Glomerular endothelial cell (primary cell): ENCODE results near the gene UXT. TPM values are rescaled to one million over a fixed set of nuclear protein-coding genes. Genes with fewer than 3 reads are reported as not detected.
"Not testable (repeated sequence)": the region's sequence is repeated elsewhere in the genome, so short reads cannot be mapped to it uniquely, and the experiment has no call there.

Source experiments
- DNase-seq: peaks from one replicate; pipeline ENCODE4 v3.0.0-alpha.2; 2011; ENCODE audit warnings: low read depth, low spot score; ENCODE audit errors: extremely low read depth
- total RNA-seq: library from RNA; depleted of rRNA; stranded (reverse); fragments of >200 nt; gene quantifications from 2 replicates; pipeline ENCODE4 v1.2.3, GENCODE V29; 2015

Gene UXT
- total RNA-seq, 1 donor from 2014 or later: 61.9 TPM

GRCh38 chrX:47619486-47620302 is 39.3 kb downstream of the UXT start, which contains the start of gene SYN1:
SYN1 (minus strand) TSS chrX:47619857; CDS start chrX:47619728, 129 bp downstream.
- no peak for DNase-seq

GRCh38 chrX:47618923-47619485 is 40.0 kb downstream of the UXT start:
- DNase-seq: no peak

- no peak for DNase-seq
Measured at GRCh38 chrX:47614618-47615017, 44.4 kb downstream of the UXT start.

GRCh38 chrX:47613082-47613481 is 45.9 kb downstream of the UXT start:
- no peak for DNase-seq

- no peak for DNase-seq
Measured at GRCh38 chrX:47612418-47612817, 46.6 kb downstream of the UXT start.

- no peak for DNase-seq
Measured at GRCh38 chrX:47611926-47612325, 47.1 kb downstream of the UXT start.

- DNase-seq: no peak
Measured at GRCh38 chrX:47611489-47611888, 47.5 kb downstream of the UXT start.

- no peak for DNase-seq
Measured at GRCh38 chrX:47610511-47610910, 48.5 kb downstream of the UXT start.

- DNase-seq: no peak
Measured at GRCh38 chrX:47608130-47608810, 50.7 kb downstream of the UXT start.

- no peak for DNase-seq
Measured at GRCh38 chrX:47607091-47607490, 51.9 kb downstream of the UXT start.

- DNase-seq: no peak
Measured at GRCh38 chrX:47605024-47605423, 54.0 kb downstream of the UXT start.

GRCh38 chrX:47603125-47603524 is 55.9 kb downstream of the UXT start:
- DNase-seq: not testable (repeated sequence)

Other genes with a start within 250 kb of the UXT start
- 7.7 and 8.8 TPM in 2 replicates for gene ZNF41, start 176.0 kb downstream of the UXT start, total RNA-seq
- gene ARAF, start 98.0 kb downstream of the UXT start, total RNA-seq: 30.1 and 41.3 TPM in 2 replicates
- 126 and 179 TPM in 2 replicates for gene TIMP1, start 76.7 kb downstream of the UXT start, total RNA-seq
- gene SYN1, start 39.3 kb downstream of the UXT start, total RNA-seq: 0.15 and 0.88 TPM in 2 replicates
- gene CFP, start 29.2 kb downstream of the UXT start, total RNA-seq: 1.9 TPM in 1 of 2 replicates, not detected in the other
- 20.0 and 26.1 TPM in 2 replicates for gene ELK1, start 8.6 kb downstream of the UXT start, total RNA-seq
- 3.3 and 4.4 TPM in 2 replicates for gene ZNF81, start 177.7 kb upstream of the UXT start, total RNA-seq